NOMO-1 (cell line): Measurements from ENCODE around the gene LARP6.
A peak's percentile ranks its signal among the peaks of the same experiment; 100 is the strongest.
"Not testable (repeated sequence)": the region's sequence is repeated elsewhere in the genome, so short reads cannot be mapped to it uniquely, and the experiment has no call there.

Experiments used
- DNase-seq, 2 experiments: peaks; one replicate each; lab custom pipeline; 2025; ENCODE audit not compliant: unreplicated experiment in 2 of 2; lab: John Stamatoyannopoulos, UW

LARP6 gene

DNA sequence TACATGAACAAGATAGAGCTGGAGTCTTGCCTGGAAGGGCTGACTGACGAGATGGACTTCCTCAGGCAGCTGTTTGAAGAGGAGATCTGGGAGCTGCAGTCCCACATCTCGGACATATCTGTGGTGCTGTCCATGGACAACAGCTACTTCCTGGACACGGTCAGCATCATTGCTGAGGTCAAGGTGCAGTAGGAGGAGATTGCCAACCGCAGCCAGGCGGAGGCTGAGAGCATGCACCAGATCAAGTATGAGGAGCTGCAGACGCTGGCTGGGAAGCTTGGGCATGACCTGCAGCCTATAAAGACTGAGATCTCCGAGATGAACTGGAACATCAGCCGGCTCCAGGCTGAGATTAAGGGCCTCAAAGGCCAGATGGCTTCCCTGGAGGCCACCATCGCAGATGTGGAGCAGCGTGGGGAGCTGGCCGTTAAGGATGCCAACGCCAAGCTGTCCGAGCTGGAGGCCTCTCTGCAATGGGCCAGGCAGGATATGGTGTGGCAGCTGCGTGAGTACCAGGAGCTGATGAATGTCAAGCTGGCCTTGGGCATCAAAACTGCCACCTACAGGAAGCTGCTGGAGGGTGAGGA, 5.5 kb upstream of the LARP6 start:
- DNase-seq, result no peak

DNA sequence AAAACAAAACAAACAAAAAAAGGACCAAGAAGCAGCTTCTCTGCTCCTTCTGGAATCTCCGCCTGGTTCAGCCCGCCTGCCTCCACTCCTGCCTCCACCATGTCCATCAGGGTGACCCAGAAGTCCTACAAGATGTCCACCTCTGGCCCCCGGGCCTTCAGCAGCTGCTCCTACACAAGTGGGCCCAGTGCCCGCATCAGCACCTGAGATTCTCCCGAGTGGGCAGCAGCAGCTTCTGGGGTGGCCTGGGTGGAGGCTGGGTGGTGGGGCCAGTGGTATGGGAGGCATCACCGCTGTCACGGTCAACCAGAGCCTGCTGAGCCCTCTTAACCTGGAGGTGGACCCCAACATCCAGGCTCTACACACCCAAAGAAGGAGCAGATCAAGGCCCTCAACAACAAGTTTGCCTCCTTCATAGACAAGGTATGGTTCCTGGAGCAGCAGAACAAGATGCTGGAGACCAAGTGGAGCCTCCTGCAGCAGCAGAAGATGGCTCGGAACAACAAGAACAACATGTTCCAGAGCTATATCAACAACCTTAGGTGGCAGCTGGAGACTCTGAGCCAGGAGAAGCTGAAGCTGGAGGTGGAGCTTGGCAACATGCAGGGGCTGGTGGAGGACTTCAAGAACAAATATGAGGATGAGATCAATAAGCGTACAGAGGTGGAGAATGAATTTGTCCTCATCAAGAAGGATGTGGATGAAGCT, 4.8 kb upstream of the LARP6 start:
- not testable (repeated sequence) for DNase-seq

DNA sequence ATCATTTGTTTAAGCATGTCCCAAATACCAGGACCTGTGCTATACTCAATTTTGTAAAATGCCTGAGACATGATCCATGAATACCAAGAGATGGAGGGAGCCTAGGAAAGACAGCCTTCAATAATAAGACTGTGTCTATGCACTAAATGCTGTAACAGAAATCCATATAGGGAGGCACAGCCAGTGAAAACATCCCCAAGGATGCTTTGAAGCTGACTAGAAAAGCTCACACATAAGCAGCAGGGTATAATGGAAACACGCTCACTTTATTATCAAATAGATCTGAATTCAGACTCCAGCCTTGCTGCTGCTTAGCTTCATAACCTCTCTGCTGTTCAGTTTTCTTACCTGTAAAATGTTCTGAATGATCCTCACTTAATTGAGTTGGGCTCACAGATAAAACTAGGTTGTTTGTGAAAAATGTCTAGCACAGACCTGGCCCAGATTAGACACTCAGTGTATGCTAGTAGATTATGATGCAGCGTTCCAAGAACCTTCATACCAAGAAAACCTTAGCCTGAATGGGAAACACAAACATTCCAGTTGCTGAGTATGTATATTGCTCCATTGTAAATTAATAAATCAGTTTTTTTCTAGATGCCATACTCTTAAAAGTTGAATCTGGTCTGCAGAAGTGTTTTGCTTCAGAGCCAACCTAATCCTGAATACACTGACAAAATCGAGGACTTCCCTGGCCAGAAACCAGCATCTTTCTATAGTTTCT, 3.8 kb upstream of the LARP6 start:
- no peak for DNase-seq

DNA sequence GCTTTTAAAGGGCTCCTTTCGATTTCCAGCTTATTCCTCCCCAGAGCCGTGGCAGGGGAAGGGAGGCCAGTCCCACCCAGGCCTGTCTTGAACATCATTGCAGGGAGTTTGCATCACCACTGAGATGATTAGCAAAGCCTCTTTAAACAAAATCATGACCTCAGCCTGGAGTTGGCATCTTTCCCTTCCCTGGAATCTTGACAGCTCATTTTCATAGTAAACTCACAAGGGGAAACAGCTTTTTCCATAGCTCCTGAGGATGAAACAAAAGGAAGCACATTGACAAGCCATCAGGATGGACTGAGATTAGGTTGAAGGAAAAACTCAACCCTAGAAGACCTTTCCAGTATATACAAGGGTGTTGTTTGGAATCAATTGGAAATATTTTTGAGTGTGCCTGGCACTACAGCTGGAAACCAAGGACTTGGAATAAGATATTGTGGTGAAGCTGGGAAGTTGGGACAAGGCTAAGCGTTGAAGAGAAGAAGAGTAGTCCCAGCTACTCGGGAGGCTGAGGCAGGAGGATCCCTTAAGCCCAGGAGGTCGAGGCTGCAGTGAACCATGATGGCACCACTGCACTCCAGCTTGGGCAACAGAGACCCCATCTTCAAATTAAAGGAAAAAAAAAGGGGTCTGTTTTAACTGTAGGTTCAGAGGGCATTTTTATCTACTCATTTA, 3.1 kb upstream of the LARP6 start:
- DNase-seq, result no peak

DNA sequence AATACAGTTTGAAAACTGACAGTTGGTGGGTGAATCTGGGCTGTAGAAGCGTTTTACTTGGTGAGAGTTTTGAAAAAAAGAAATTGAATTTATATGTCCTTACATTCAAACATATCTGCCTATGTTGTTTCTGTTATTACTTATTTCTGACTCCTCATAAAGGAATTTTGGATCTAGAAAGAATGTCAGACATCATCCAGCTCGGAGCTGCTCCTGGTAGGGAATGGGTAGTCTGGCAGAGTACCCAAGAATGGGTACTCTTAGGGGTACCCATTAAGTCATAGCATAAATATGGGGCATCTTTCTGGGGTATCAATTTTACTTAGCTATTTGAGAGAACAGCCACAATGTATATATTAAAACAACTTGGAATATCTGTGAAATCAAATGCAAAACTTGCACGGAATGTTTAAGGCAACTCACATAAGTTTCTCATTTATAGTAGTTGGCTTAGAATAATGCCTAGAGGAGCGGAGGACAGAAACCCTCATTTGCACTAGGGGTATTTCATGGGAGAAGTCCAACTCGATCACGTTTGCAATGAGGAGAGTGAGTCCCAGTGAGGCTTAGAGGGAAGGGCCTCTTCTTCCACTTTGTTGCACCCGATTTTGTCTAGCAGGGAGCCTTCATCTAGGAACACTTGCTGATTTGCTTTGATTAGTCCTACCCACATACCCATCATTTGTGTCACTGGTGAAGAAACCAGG, 2.4 kb upstream of the LARP6 start:
- DNase-seq, result no peak

DNA sequence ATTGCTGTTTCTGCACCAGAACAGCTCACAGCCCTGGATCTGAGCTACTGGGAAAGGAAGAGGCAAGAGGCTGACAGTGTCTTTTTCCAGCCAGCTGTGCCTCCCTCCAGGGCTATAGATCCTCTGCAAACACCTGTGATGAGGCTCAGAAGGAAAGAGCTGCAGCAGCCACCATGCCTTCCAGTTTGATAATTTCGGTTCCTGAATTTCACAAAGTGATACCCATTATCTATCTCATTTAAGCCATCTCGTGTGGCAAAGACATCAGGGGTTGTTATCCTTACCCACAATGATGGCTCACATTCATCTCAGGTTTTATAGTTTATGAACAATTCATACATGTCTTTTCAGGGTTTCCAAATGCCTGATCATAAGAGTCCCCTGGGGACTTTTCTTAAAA, 1.8 kb upstream of the LARP6 start:
- peak in 1 of 2 experiments; percentile 24 for DNase-seq

DNA sequence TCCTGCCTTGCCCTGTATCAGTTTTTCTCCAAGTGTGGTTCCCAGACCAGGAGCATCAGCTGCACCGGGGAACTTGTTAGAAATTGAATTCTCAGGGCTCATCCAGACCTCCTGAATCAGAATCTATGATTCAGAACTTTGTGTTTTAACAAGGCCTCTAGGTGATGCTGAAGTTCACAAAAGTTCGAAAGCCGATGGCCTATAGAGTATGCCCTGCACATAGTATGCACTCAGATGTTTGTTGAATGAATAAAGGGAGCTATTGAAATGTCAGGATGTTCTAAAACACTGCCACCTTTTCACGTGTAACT, 664 bp upstream of the LARP6 start:
- DNase-seq, result no peak

DNA sequence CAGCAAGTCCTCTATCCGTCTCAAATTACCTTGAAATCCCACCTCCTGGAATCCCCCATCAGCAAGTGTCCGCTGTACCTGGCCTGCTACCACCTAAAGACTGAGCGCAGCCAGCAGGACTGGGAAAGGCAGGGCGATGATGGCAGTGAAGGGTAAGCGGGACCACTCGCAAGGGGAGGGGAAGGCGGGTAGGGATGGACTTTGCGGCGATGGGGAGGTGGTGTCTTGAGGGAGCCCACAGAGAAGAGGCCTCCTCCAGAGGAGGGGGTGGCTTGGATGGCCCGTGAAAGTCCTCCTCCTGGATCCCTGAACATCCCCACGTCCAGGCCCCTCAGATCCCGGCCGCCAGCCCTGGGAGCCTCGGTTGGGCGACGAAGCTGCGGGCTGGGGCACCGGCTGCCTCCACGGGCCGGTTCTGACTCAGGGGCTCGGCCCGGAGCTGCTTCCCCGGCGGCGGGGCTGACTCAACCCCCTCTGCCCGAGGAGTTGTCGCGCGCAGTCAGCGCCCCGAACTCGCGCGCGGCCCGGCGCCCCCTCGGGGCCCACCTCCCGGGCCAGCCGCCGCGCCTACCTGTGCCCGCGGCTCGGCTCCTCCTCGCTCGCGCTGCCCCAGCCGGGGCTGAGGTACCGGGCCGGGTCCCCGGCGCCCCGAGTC, 512 bp downstream of the LARP6 start:
- DNase-seq, result peak in 1 of 2 experiments; percentile 0

DNA sequence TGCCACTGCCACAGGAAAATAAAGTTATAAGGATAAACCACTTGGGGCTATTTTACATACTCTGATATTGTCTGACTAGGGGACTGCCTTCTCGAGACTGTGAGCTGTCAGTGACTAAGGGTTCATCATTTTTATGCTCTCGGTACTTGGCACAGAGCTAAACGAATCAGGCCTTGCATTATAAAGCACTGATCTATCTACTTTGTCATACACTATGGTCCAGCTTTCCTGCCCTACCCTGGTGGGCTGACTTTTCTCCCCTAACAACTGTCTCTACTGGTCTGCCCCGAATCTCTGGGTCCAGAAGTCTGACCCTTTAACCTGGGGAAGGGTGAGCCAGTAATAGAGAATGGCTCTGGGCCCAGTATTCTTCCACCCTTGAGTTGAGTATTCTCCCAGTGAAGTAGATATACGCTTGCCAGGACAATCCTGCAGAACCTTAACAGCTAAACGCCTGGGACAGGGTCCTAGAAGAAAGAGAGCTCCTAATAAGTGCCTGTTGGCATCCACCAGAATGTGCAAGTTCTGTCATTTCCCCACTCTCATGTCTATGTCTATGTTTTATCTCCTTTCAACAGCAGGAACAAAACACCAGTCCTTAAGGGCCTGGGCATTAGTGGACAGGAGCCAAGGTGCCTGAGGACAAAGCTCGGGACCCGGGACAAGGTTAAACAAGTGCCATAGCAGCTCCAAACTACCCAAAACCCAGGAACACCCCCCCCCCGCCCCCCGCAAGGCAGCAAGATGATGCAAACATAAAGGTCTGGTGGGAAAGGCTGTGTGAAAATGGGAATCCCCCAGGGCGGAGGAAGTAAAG, 1.2 kb downstream of the LARP6 start:
- DNase-seq, result no peak

DNA sequence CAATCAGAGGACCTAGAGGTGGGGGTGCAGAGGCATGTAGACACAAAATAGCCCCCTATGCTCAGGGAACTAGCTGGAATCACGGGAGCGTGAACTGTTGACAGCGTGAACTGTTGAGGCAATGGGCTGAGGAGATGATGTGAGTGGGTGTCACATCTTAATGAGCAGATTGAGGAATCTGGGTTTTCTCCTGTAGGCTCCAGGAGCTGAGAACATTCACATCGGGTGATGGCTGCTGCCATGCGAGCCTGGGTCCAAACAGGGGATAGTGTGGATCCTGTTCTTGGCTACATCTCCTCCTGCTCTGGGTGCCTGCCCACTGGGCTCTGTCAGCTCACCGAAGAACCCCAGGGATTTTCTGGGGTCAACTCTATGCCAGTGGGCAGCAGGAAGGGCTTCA, 2.1 kb downstream of the LARP6 start:
- no peak for DNase-seq

DNA sequence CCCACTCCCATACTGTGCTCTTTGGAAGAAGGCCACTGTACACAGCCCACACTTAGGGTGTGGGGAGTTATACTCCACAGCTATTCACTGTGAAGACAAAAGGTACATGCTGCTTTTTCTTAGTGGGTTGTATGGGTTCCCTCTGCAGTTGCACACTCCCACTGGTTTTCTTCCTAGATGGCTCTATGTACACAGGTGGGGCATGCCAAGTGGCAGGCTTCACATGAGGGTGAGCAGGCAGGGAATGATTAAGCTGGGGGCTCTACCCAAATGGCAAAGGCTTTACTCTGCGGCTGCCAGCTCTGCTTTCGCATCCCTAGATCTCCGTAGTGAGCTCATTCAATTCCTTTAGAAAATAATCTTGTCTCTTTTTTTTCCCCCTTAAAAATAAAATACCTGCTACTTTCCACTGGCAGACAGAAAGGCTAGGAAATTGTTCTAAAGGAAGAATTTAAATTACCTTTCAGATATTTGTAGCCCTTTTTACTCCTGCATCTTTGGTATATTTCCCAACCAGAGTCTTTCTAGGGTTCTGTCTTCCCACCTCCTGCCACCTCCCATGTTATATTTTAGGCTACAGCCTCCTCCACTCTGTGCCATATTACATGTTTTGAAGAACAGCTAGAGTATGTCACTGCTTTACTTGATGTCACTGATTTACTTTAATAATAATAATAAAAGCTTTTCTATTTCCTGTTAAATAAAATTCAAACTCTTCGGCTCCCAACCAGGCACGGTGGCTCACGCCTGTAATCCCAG, 8.2 kb downstream of the LARP6 start:
- no peak for DNase-seq

DNA sequence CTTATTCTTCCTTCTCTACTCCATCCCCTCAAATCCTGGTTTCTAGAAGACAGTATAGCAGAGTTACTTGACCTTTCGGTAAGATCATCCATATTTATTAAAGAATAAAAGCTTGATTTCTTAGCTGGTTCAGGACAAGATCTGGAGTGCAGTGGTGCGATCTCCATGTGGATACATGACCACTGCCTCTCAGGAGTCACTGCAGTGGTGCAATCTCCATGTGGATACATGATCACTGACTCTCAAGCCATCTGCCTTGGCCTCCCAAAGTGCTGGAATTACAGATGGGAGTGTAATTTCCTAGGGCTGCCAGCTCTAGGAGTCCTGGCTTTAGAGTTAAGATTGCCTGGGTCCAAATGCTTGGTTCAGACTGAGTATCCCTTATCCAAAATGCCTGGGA, 16.5 kb downstream of the LARP6 start:
- DNase-seq, result no peak

DNA sequence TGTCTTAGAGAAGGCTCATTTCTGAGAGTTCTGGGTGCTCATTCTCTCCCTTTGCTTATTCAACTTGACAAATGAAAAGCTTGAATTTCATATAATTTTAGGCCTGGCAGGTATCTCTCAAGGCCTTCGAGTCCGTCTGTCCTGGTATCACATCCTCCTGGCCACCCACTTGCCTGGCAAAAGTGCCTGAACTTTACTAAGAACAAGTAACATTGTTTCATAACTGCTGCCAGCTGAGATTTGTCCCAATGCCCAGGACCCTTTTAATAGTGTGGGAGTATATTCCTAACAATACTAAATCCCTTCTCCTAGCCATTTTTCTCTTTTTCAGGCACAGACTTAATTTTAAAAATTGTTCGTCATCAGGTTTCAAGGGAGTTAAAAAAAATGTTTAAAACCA, 18.1 kb downstream of the LARP6 start:
- DNase-seq, result no peak

DNA sequence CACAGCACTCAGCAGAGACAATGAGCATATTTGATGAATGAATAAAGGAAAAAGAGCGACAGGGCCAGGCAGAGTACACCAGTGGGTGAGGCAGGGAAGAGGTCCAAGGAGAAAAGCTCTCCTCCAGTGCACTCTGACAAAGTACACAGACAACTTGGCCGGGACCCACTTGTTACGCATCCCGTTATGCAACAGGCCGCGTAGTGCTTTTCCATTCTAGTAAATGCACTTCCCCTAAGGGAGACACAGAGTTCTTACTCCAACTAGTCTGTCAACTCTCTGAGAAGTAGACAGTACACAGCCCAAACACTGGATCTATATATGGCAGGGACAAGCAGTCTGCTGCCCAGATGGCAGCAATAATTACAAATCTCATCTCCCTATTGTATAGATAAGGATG, 18.5 kb downstream of the LARP6 start:
- no peak for DNase-seq

DNA sequence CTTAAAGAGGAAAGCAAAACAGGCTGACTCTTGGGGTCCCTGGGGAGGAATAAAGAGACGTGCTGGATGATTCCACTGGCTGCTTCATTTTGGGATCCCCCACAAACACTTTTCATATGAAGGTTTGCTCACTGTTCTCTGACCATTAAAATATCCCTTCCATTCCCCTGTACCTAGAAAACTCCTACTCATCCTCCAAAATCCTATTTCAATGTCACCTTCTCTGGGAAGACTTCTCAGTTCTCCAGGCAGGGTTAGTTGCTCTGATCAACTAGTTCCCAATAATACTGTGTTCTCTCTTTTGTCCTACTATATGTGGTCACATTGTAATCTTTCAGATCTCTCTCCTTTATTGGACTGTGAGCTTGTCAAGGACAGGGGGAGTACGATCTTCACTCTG, 19.0 kb downstream of the LARP6 start:
- DNase-seq, result no peak

DNA sequence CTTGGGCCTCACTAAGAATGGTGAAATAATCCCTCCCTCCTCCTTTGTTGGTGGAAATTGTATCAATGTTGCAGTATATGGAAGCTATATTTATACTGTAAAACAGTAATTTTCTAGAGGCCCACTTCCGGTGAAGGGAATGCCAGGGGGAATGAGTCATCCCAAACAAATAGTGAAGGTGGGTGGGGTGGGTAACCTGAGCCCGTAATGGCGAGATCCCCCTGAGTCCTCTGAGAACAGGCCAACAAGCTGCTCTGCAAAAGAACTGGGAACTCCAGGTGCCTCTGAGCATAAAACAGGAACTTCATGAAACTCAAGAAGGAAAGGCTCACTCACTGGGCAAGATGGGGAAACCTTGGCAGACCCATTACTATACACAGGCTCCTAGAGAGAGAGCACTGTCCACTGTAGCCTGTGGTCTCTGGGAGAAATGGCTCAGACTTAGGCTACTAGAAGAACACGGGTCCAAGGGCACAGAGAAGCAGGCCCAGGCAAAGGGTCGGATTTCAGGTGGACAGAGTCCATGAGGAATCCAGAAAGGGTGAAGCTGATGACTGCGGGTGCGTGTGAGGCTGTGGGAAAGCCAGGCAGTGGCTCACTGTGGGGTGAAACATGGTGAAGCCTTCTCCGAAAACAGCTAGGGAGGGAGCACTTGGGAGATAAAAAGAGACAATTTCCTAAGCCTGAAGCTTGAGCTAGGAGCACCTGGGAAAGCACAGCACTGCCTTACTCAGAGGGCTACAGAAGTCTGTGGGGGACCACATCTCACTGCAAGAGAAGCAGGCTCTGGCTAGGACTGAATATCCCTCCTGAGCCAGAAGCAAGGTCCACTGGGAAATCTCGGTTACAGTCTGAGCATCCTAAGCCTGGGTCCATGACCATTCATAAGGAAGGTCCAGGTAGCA, 19.8 kb downstream of the LARP6 start:
- peak; percentile 50 to 53 for DNase-seq

DNA sequence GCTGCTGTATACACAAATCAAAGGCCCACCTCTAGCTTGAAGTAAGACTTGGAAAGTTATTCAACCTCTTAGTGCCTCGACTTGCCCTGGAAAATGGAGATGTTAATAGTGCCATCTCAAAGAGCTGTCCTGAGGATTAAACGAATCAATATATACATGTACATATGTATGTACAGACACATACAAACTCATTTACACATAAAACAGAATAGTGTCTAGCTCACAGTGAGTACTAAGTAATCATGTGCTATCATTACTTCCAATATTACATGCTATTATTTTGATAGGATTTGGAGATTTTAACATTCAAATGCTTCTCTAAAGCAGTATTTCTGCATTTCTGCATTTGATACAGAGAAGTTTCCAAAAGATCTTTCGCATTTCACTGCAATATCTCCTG, 20.5 kb downstream of the LARP6 start:
- peak in 1 of 2 experiments; percentile 15 for DNase-seq

DNA sequence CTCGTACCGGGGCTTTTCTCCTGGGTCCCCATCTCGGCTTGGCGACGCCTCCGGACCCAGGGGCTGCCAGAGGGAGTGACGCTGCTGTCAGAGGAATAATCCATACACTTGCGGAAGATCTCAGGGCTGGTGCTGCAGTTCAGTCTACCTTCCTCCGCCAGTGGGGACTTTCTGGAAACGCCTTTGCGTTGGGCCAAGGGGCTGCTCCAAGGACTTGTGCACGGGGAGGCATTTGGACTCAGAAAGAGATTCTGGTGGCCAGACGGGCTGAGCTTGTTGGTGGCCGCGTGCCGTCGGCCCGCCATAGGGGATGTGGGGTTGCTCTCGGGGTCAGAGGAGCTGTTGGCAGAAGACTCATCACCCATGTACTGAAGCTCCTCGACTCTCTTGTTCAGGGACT, 21.8 kb downstream of the LARP6 start:
- no peak for DNase-seq
